ENCODE measurements around the gene CNR2. TPM values are rescaled to one million over a fixed set of nuclear protein-coding genes. Genes with fewer than 3 reads are reported as not detected.

The CNR2 gene
- total RNA-seq, 1 donor from 2014 or later = not detected

DNA sequence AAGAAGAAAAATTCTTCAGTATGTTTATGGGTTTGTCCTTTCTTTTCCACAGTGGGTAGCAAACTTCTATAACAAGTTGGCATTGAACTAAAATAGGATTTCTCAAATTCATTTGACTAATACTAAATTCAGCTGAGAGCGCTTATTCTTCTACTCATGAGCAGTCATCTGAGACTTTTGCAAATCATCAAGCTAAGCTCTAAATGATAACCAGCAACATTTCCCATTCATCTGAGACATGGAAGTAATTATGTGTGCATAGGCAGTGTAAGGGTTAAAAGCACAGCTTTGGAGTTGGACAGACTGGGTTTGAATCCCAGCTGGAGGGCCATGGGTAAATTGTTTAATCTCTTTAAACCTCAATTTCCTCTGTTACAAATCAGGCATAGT lies 18.3 kb upstream of the CNR2 start:
- Mint-ChIP-seq H3K27me3 (ENCODE audit: low read depth, unreplicated experiment) (no peaks in the 10 kb centered on the region), H3K4me1 (ENCODE audit: low read depth, unreplicated experiment) (peaks cover 8% of the 10 kb centered on the region), H3K4me3 (ENCODE audit: unreplicated experiment) (no peak overlapping the region), H3K9me3 (ENCODE audit: unreplicated experiment) (no peaks in the 10 kb centered on the region), H3K27ac (ENCODE audit: unreplicated experiment) (peak overlapping the region; percentile 13), H3K36me3 (ENCODE audit: low read depth, unreplicated experiment) (no peaks in the 10 kb centered on the region)
- Histone ChIP-seq H3K79me2 (ENCODE audit: insufficient read depth, low read length) (no peaks in the 10 kb centered on the region), H3K4me1 (ENCODE audit: insufficient read depth, low read length) (no peaks in the 10 kb centered on the region), H3K4me2 (ENCODE audit: low read length) (peak overlapping the region; percentile 76), H3K9me3 (ENCODE audit: insufficient read depth, low read depth, low read length) (no peaks in the 10 kb centered on the region), H3K36me3 (ENCODE audit: insufficient read depth, low read length) (no peaks in the 10 kb centered on the region), H2AFZ (ENCODE audit: low read depth, low read length) (no peak overlapping the region), H3K4me3 (ENCODE audit: insufficient read depth, low read depth, low read length) (no peak overlapping the region), H3K27ac (ENCODE audit: low read depth, low read length) (no peak overlapping the region), H3K27me3 (ENCODE audit: insufficient read depth, low read length) (peaks cover 3% of the 10 kb centered on the region), H3K9ac (ENCODE audit: low read length) (no peak overlapping the region), H4K20me1 (ENCODE audit: insufficient read depth, low read length) (no peaks in the 10 kb centered on the region)
- no peak for FAIRE-seq
- DNase-seq (ENCODE audit: low read depth) = no peak
- TF ChIP-seq EZH2 (IDR thresholded peaks at IDR 0.05; ENCODE audit: insufficient read depth, low read length) = no peak

DNA sequence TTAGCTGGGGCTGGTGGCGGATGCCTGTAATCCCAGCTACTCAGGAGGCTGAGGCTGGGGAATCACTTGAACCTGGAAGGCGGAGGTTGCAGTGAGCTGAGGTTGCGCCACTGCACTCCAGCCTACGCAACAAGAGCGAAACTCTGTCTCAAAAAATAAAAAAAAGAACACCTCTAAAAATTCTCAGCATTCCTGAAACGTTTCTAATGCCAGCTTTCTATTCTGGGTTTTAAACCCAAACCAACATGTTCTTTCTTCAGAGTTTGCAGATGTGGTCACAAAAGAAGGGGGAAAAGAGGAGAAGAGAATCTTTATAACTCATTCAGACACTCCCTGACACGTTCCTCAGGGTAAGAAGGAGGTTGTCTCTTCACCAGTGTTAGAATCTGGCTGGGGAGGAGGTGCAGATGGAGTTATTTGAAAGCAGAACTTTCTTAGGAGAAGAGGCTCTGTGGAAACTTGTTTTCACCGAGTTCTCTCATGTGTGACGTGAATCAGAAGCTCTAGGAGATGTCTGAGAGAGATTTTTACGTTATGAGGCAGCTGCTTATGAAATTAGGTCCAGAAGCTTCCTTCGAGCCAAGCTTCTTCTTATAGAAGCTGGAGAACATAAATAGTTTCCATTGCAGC lies 17.8 kb upstream of the CNR2 start:
- H3K36me3 Mint-ChIP-seq (ENCODE audit: low read depth, unreplicated experiment) = no peaks in the 10 kb centered on the region
- H3K4me1 Mint-ChIP-seq (ENCODE audit: low read depth, unreplicated experiment) = peaks cover 8% of the 10 kb centered on the region
- peak overlapping the region; percentile 26 for H3K9ac ChIP-seq (ENCODE audit: low read length)
- no peak overlapping the region for H3K4me3 ChIP-seq (ENCODE audit: insufficient read depth, low read depth, low read length)
- H3K79me2 ChIP-seq (ENCODE audit: insufficient read depth, low read length) = no peaks in the 10 kb centered on the region
- peak overlapping the region; percentile 44 for H2AFZ ChIP-seq (ENCODE audit: low read depth, low read length)
- H3K4me2 ChIP-seq (ENCODE audit: low read length) = peak overlapping the region; percentile 76
- peaks cover 3% of the 10 kb centered on the region for H3K27me3 ChIP-seq (ENCODE audit: insufficient read depth, low read length)
- peak; percentile 65 for DNase-seq (ENCODE audit: low read depth)
- H3K4me1 ChIP-seq (ENCODE audit: insufficient read depth, low read length) = no peaks in the 10 kb centered on the region
- H3K4me3 Mint-ChIP-seq (ENCODE audit: unreplicated experiment) = no peak overlapping the region
- TF ChIP-seq, protein P1, sequence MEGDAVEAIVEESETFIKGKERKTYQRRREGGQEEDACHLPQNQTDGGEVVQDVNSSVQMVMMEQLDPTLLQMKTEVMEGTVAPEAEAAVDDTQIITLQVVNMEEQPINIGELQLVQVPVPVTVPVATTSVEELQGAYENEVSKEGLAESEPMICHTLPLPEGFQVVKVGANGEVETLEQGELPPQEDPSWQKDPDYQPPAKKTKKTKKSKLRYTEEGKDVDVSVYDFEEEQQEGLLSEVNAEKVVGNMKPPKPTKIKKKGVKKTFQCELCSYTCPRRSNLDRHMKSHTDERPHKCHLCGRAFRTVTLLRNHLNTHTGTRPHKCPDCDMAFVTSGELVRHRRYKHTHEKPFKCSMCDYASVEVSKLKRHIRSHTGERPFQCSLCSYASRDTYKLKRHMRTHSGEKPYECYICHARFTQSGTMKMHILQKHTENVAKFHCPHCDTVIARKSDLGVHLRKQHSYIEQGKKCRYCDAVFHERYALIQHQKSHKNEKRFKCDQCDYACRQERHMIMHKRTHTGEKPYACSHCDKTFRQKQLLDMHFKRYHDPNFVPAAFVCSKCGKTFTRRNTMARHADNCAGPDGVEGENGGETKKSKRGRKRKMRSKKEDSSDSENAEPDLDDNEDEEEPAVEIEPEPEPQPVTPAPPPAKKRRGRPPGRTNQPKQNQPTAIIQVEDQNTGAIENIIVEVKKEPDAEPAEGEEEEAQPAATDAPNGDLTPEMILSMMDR (IDR thresholded peaks at IDR 0.05; ENCODE audit: insufficient read depth, low read depth, low read length) = no peak
- no peak for TF ChIP-seq EZH2 (IDR thresholded peaks at IDR 0.05; ENCODE audit: insufficient read depth, low read length)
- no peaks in the 10 kb centered on the region for H3K9me3 ChIP-seq (ENCODE audit: insufficient read depth, low read depth, low read length)
- no peaks in the 10 kb centered on the region for H3K9me3 Mint-ChIP-seq (ENCODE audit: unreplicated experiment)
- peak overlapping the region; percentile 13 for H3K27ac Mint-ChIP-seq (ENCODE audit: unreplicated experiment)
- H4K20me1 ChIP-seq (ENCODE audit: insufficient read depth, low read length) = no peaks in the 10 kb centered on the region
- peak; percentile 85 for FAIRE-seq
- no peak overlapping the region for H3K27ac ChIP-seq (ENCODE audit: low read depth, low read length)
- H3K27me3 Mint-ChIP-seq (ENCODE audit: low read depth, unreplicated experiment) = no peaks in the 10 kb centered on the region
- H3K36me3 ChIP-seq (ENCODE audit: insufficient read depth, low read length) = no peaks in the 10 kb centered on the region

DNA sequence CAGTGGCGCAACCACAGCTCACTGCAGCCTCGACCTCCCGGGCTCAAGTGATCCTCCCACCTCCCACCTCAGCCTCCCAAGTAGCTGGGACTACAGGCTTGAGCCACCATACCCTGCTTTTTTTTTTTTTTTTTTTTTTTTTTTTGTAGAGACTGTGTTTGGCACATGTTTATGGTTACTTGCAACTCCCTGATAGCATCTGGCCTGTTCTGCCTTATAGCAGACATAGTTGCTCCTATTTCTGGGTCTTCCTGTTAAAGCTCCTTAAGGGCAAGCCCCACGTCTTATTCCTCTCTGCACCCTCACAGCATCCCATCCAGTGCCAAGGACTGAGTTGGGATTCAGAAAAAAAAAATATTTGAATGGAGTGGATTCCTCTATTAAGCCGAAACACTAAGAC lies 17.1 kb upstream of the CNR2 start:
- no peak overlapping the region for H3K9ac ChIP-seq (ENCODE audit: low read length)
- H3K4me1 Mint-ChIP-seq (ENCODE audit: low read depth, unreplicated experiment) = peaks cover 8% of the 10 kb centered on the region
- no peak overlapping the region for H3K27ac ChIP-seq (ENCODE audit: low read depth, low read length)
- no peak overlapping the region for H3K4me2 ChIP-seq (ENCODE audit: low read length)
- no peak overlapping the region for H3K27ac Mint-ChIP-seq (ENCODE audit: unreplicated experiment)
- TF ChIP-seq, protein P1 (IDR thresholded peaks at IDR 0.05; ENCODE audit: insufficient read depth, low read depth, low read length) = no peak
- TF ChIP-seq EZH2 (IDR thresholded peaks at IDR 0.05; ENCODE audit: insufficient read depth, low read length) = no peak
- no peaks in the 10 kb centered on the region for H3K9me3 ChIP-seq (ENCODE audit: insufficient read depth, low read depth, low read length)
- DNase-seq (ENCODE audit: low read depth) = no peak
- no peaks in the 10 kb centered on the region for H3K79me2 ChIP-seq (ENCODE audit: insufficient read depth, low read length)
- no peak overlapping the region for H2AFZ ChIP-seq (ENCODE audit: low read depth, low read length)
- no peak overlapping the region for H3K4me3 Mint-ChIP-seq (ENCODE audit: unreplicated experiment)
- H4K20me1 ChIP-seq (ENCODE audit: insufficient read depth, low read length) = no peaks in the 10 kb centered on the region
- no peaks in the 10 kb centered on the region for H3K4me1 ChIP-seq (ENCODE audit: insufficient read depth, low read length)
- H3K4me3 ChIP-seq (ENCODE audit: insufficient read depth, low read depth, low read length) = no peak overlapping the region
- no peaks in the 10 kb centered on the region for H3K27me3 Mint-ChIP-seq (ENCODE audit: low read depth, unreplicated experiment)
- H3K27me3 ChIP-seq (ENCODE audit: insufficient read depth, low read length) = peaks cover 3% of the 10 kb centered on the region
- no peaks in the 10 kb centered on the region for H3K36me3 Mint-ChIP-seq (ENCODE audit: low read depth, unreplicated experiment)
- no peak for FAIRE-seq
- no peaks in the 10 kb centered on the region for H3K36me3 ChIP-seq (ENCODE audit: insufficient read depth, low read length)
- H3K9me3 Mint-ChIP-seq (ENCODE audit: unreplicated experiment) = no peaks in the 10 kb centered on the region

Data from astrocyte (in vitro differentiated cells and primary cell).